H1 (cell line): ENCODE measurements around the gene MEX3D. TPM values are rescaled to one million over a fixed set of nuclear protein-coding genes. Genes with fewer than 3 reads are reported as not detected.
A peak's percentile ranks its signal among the peaks of the same experiment; 100 is the strongest.

Source experiments
- CTCF ChIA-PET: fragments of 300-600 bp; sonication (Branson Sonifier 250); formaldehyde crosslinking; loops from one replicate; lab custom pipeline; 2021; ENCODE audit not compliant: partially characterized antibody; lab: Charles Lee
- POLR2A ChIA-PET: fragments of 300-600 bp; sonication (Branson Sonifier 250); formaldehyde crosslinking; loops from one replicate; lab custom pipeline; 2021; ENCODE audit warnings: inconsistent platforms; ENCODE audit not compliant: partially characterized antibody; lab: Charles Lee
- DNase-seq, 2 experiments: peaks; one replicate each; pipeline versions ENCODE4 v3.0.0 to v3.0.0-alpha.2; 2010 to 2022; ENCODE audit warnings: low spot score in 2 of 2, low read depth in 1 of 2, mixed read lengths in 1 of 2
- FAIRE-seq: peaks from 2 replicates; lab custom pipeline; 2011; peaks lifted over from hg19 to GRCh38; lab: Jason Lieb, UNC
- H2AFZ ChIP-seq: 2 replicates; pipeline ENCODE4 v1.8.1; 2012; ENCODE audit warnings: low read length, inconsistent platforms
- H2AK5ac ChIP-seq: 2 replicates; pipeline ENCODE4 v1.6.1; 2013; ENCODE audit warnings: low read depth, low read length
- H2BK120ac ChIP-seq: replicated peaks from 2 replicates; pipeline ENCODE3; 2013; ENCODE audit warnings: low read depth, low read length, inconsistent platforms
- H2BK12ac ChIP-seq: 2 replicates; pipeline ENCODE4 v1.6.1; 2013; ENCODE audit warnings: low read depth, low read length
- H2BK15ac ChIP-seq: 2 replicates; pipeline ENCODE4 v1.6.1; 2013; ENCODE audit warnings: low read length
- H2BK20ac ChIP-seq: 2 replicates; pipeline ENCODE4 v1.6.1; 2013; ENCODE audit warnings: low read length
- H2BK5ac ChIP-seq: 2 replicates; pipeline ENCODE4 v1.6.1; 2013; ENCODE audit warnings: low read depth, low read length
- H3K14ac ChIP-seq: 2 replicates; pipeline ENCODE4 v1.6.1; 2013; ENCODE audit warnings: inconsistent platforms; ENCODE audit not compliant: insufficient read length
- H3K18ac ChIP-seq: 2 replicates; pipeline ENCODE4 v1.6.1; 2013; ENCODE audit warnings: low read length; ENCODE audit errors: extremely low read depth
- H3K23ac ChIP-seq: 2 replicates; pipeline ENCODE4 v1.6.1; 2013; ENCODE audit warnings: inconsistent platforms; ENCODE audit not compliant: insufficient read length
- H3K23me2 ChIP-seq: 2 replicates; pipeline ENCODE4 v1.6.1; 2013; ENCODE audit warnings: low read depth, low read length
- H3K27ac ChIP-seq: 2 replicates; pipeline ENCODE4 v1.6.1; 2011; ENCODE audit warnings: low read depth, low read length, inconsistent platforms
- H3K27me3 ChIP-seq, 4 experiments: replicated peaks in 1 of 4; 1 replicate in 1 of 4; 2 replicates in 3 of 4; pipeline versions ENCODE4 v1.6.1 to v1.8.1; 2011 to 2013; ENCODE audit warnings: low read length in 3 of 4, mild to moderate bottlenecking in 3 of 4, inconsistent platforms in 2 of 4, mixed read lengths in 2 of 4, moderate library complexity in 1 of 4; ENCODE audit not compliant: control insufficient read depth in 3 of 4, insufficient read depth in 3 of 4; ENCODE audit errors: extremely low read depth in 1 of 4
- H3K36me3 ChIP-seq, 4 experiments: 2 replicates each; pipeline versions ENCODE4 v1.6.1 to v1.8.1; 2011 to 2013; ENCODE audit warnings: mild to moderate bottlenecking in 4 of 4, low read length in 3 of 4, moderate library complexity in 2 of 4, control low read depth in 1 of 4, inconsistent platforms in 1 of 4; ENCODE audit not compliant: insufficient read depth in 4 of 4, control insufficient read depth in 2 of 4
- H3K4ac ChIP-seq: replicated peaks from 2 replicates; pipeline ENCODE3; 2013; ENCODE audit warnings: low read length, low read depth, mixed read lengths, inconsistent platforms; ENCODE audit not compliant: insufficient read length
- H3K4me1 ChIP-seq, 4 experiments: replicated peaks in 1 of 4; 1 replicate in 1 of 4; 2 replicates in 3 of 4; pipeline versions ENCODE4 v1.6.1 to v1.8.1; 2011 to 2013; ENCODE audit warnings: low read length in 3 of 4, inconsistent platforms in 2 of 4, mixed read lengths in 1 of 4; ENCODE audit not compliant: insufficient read depth in 4 of 4, control insufficient read depth in 3 of 4
- H3K4me2 ChIP-seq, 2 experiments: 2 replicates each; pipeline versions ENCODE4 v1.6.1 to v1.8.1; 2011 to 2013; ENCODE audit warnings: low read depth in 2 of 2, low read length in 2 of 2, control low read depth in 1 of 2, inconsistent platforms in 1 of 2, mild to moderate bottlenecking in 1 of 2; ENCODE audit not compliant: insufficient read depth in 1 of 2
- H3K4me3 ChIP-seq, 4 experiments: fragments of 200-600, 300-600 bp in 1 of 4; sonication (generic), shearing (Covaris generic), sonication (Bioruptor Twin) in 1 of 4; 2 replicates each; pipeline versions ENCODE4 v1.5.1 to v1.8.1; 2011 to 2016; ENCODE audit warnings: low read length in 4 of 4, low read depth in 3 of 4, control low read depth in 2 of 4, inconsistent platforms in 2 of 4, mild to moderate bottlenecking in 2 of 4, mixed read lengths in 1 of 4, moderate library complexity in 1 of 4; ENCODE audit not compliant: insufficient read depth in 2 of 4; ENCODE audit errors: extremely low read depth in 1 of 4
- H3K56ac ChIP-seq: replicated peaks from 2 replicates; pipeline ENCODE3; 2013; ENCODE audit warnings: low read depth, mild to moderate bottlenecking, mixed read lengths, low read length, inconsistent platforms; ENCODE audit not compliant: insufficient read length
- H3K79me1 ChIP-seq: 2 replicates; pipeline ENCODE4 v1.6.1; 2013; ENCODE audit warnings: low read depth, low read length, control low read depth
- H3K79me2 ChIP-seq, 2 experiments: 2 replicates each; pipeline versions ENCODE4 v1.6.1 to v1.8.1; 2012 to 2013; ENCODE audit warnings: low read length in 2 of 2, mild to moderate bottlenecking in 2 of 2, inconsistent platforms in 1 of 2; ENCODE audit not compliant: insufficient read depth in 2 of 2, control insufficient read depth in 1 of 2
- H3K9ac ChIP-seq, 4 experiments: replicated peaks in 1 of 4; 1 replicate in 1 of 4; 2 replicates in 3 of 4; pipeline versions ENCODE4 v1.6.1 to v1.8.1; 2011 to 2013; ENCODE audit warnings: low read depth in 3 of 4, low read length in 3 of 4, control low read depth in 2 of 4, mild to moderate bottlenecking in 2 of 4, moderate library complexity in 2 of 4, inconsistent platforms in 1 of 4; ENCODE audit errors: extremely low read depth in 1 of 4
- H3K9me3 ChIP-seq, 2 experiments: 2 replicates each; pipeline versions ENCODE4 v1.6.1 to v1.8.1; 2012 to 2013; ENCODE audit warnings: mild to moderate bottlenecking in 2 of 2, moderate library complexity in 2 of 2, control low read depth in 1 of 2, inconsistent platforms in 1 of 2, low read depth in 1 of 2, low read length in 1 of 2, mixed read lengths in 1 of 2; ENCODE audit not compliant: insufficient read depth in 2 of 2
- H4K20me1 ChIP-seq, 2 experiments: replicated peaks in 1 of 2; 2 replicates each; pipeline versions ENCODE3 to v1.8.1; 2011 to 2013; ENCODE audit warnings: inconsistent platforms in 2 of 2, low read length in 2 of 2, mild to moderate bottlenecking in 1 of 2; ENCODE audit not compliant: insufficient read depth in 2 of 2, control insufficient read depth in 1 of 2
- H4K5ac ChIP-seq: 2 replicates; pipeline ENCODE4 v1.6.1; 2013; ENCODE audit warnings: low read length, low read depth, mixed read lengths, inconsistent platforms; ENCODE audit not compliant: insufficient read length
- H4K8ac ChIP-seq: 2 replicates; pipeline ENCODE4 v1.8.0; 2013; ENCODE audit warnings: mild to moderate bottlenecking, moderate library complexity, low read length, inconsistent platforms; ENCODE audit not compliant: insufficient read depth; ENCODE audit errors: extremely low read depth
- H4K91ac ChIP-seq: replicated peaks from 2 replicates; pipeline ENCODE3; 2013; ENCODE audit warnings: low read length, mixed read lengths, inconsistent platforms; ENCODE audit not compliant: insufficient read length
- ATF2 ChIP-seq: IDR thresholded peaks from 2 replicates; pipeline ENCODE4 v1.6.1; 2012; ENCODE audit warnings: low read length, inconsistent platforms
- CHD1 ChIP-seq: IDR thresholded peaks from 2 replicates; pipeline ENCODE4 v1.6.1; 2012; ENCODE audit warnings: low read depth, low read length, improper control_type of control experiment
- CTCF ChIP-seq, 3 experiments: IDR thresholded peaks; 1 replicate in 2 of 3; 2 replicates in 1 of 3; pipeline versions ENCODE4 v1.5.1 to v1.6.1; 2011; ENCODE audit warnings: low read length in 3 of 3, mild to moderate bottlenecking in 3 of 3, inconsistent platforms in 2 of 3, low read depth in 1 of 3, moderate library complexity in 1 of 3; ENCODE audit not compliant: insufficient read depth in 1 of 3; ENCODE audit errors: control extremely low read depth in 1 of 3
- EP300 ChIP-seq, 2 experiments: IDR thresholded peaks; 1 replicate in 1 of 2; 2 replicates in 1 of 2; pipeline ENCODE4 v1.6.1; 2011 to 2012; ENCODE audit warnings: low read depth in 2 of 2, low read length in 2 of 2, mild to moderate bottlenecking in 2 of 2, borderline replicate concordance in 1 of 2, inconsistent platforms in 1 of 2, moderate library complexity in 1 of 2
- PHF8 ChIP-seq: fragments of 200-600 bp; sonication (generic); conservative IDR thresholded peaks from 2 replicates; pipeline ENCODE4 v1.7.1; 2012; ENCODE audit warnings: low read depth, mild to moderate bottlenecking, inconsistent platforms, low read length, moderate library complexity
- POLR2A ChIP-seq, 2 experiments: IDR thresholded peaks; 1 replicate in 1 of 2; 2 replicates in 1 of 2; pipeline ENCODE4 v1.6.1; 2011; ENCODE audit warnings: low read depth in 2 of 2, low read length in 2 of 2, mild to moderate bottlenecking in 2 of 2; ENCODE audit errors: control extremely low read depth in 1 of 2
- POU5F1 ChIP-seq: IDR thresholded peaks from 2 replicates; pipeline ENCODE4 v1.6.1; 2011; ENCODE audit warnings: low read depth, mild to moderate bottlenecking, low read length, moderate library complexity
- SP1 ChIP-seq: IDR thresholded peaks from 2 replicates; pipeline ENCODE4 v1.6.1; 2011; ENCODE audit warnings: low read depth, low read length
- WGBS, 2 experiments: shearing (Covaris generic) in 1 of 2; methylation state at CpG; one replicate each; pipeline versions ENCODE4 v1.1.6 to v1.1.7; 2013 to 2015; ENCODE audit warnings: low lambda C conversion rate in 2 of 2, mixed read lengths in 2 of 2, inconsistent platforms in 1 of 2, low coverage in 1 of 2, missing lambda C conversion rate in 1 of 2; ENCODE audit not compliant: insufficient replicate concordance in 2 of 2, insufficient coverage in 1 of 2, insufficient read length in 1 of 2; ENCODE audit errors: extremely low coverage in 1 of 2, missing lambda C conversion rate in 1 of 2; 5-methylcytosine and 5-hydroxymethylcytosine counted together
- polyA plus RNA-seq, 7 experiments: library from polyadenylated mRNA; depleted of rRNA in 3 of 7; stranded (reverse) in 5 of 7; unstranded in 2 of 7; fragments of >200 nt in 5 of 7; fragments of 200-250 nt in 2 of 7; gene quantifications; 1 replicate in 5 of 7; 2 replicates in 1 of 7; 4 replicates in 1 of 7; pipeline versions ENCODE4 v1.2.1 to v1.2.3, GENCODE V29; 2011 to 2013; ENCODE audit warnings: missing spikeins in 2 of 7, mixed read lengths in 2 of 7
- total RNA-seq: library from RNA; stranded (reverse); fragmentation: NEBNext Ultra II Directional; extraction: Animal tissue kit (Norgen Biotek cat#: 25700); gene quantifications from 2 replicates; pipeline ENCODE4 v1.2.1, GENCODE V29; 2021

Gene MEX3D
- total and polyA plus RNA-seq, 2 of the 8 experiments (the other 6 are each of a cell fraction or from before 2014, with no cell fraction given): 20.8 to 78.8 TPM

- Histone ChIP-seq H2BK5ac (no peak overlapping the region), H3K36me3 (peaks cover 5 to 40% (median 24%) of the 10 kb centered on the region in 4 experiments; a peak in 7 of 8 replicates), H3K56ac (no peak overlapping the region), H3K79me1 (peaks cover 25% of the 10 kb centered on the region), H3K14ac (no peak overlapping the region), H3K9me3 (no peaks in the 10 kb centered on the region), H2BK15ac (no peak overlapping the region), H2AFZ (no peak overlapping the region), H3K4ac (no peak overlapping the region), H3K9ac (no peak overlapping the region; a peak in 1 of 7 replicates), H2BK12ac (no peak overlapping the region), H3K79me2 (peaks cover 0 to 40% of the 10 kb centered on the region in 2 experiments; a peak in 2 of 4 replicates), H3K23me2 (no peaks in the 10 kb centered on the region), H4K8ac (peak overlapping the region; percentile 79; the same call in 1 of the 2 replicates), H3K4me3 (peak overlapping the region in 1 of 4 experiments; percentile 68; a peak in 1 of 8 replicates), H4K20me1 (peaks cover 0 to 16% of the 10 kb centered on the region in 2 experiments), H3K4me2 (peak overlapping the region in 1 of 2 experiments; percentile 65; a peak in 1 of 4 replicates), H3K27me3 (no peaks in the 10 kb centered on the region; a peak in 1 of 7 replicates), H3K23ac (no peak overlapping the region), H2BK20ac (no peak overlapping the region), H4K5ac (no peak overlapping the region), H4K91ac (no peak overlapping the region), H2BK120ac (no peak overlapping the region), H2AK5ac (no peak overlapping the region), H3K27ac (no peak overlapping the region), H3K18ac (no peak overlapping the region), H3K4me1 (no peaks in the 10 kb centered on the region)
- ChIA-PET CTCF (interaction anchor here (1.5 kb wide), 2 partner anchors 10 to 39 kb away, joined by 3 to 4 read pairs; no protein-coding TSS in a partner anchor), POLR2A (interaction anchor here (9.1 kb wide), 1 partner anchor 9 kb away, joined by 148 read pairs; no protein-coding TSS in a partner anchor)
- DNase-seq (no peak), FAIRE-seq (no peak)
- TF ChIP-seq EP300 (IDR thresholded peaks at IDR 0.05; ENCODE audit: borderline replicate concordance in 1 of 2, low read depth in 2 of 2, low read length in 2 of 2) (no peak), ATF2 (no peak), CTCF (IDR thresholded peaks at IDR 0.05; ENCODE audit: control extremely low read depth in 1 of 3, insufficient read depth in 1 of 3, low read depth in 1 of 3, low read length in 3 of 3) (no peak), CHD1 (no peak), SP1 (no peak), PHF8 (no peak), POU5F1 (no peak), POLR2A (IDR thresholded peaks at IDR 0.05; ENCODE audit: control extremely low read depth in 1 of 2, low read depth in 2 of 2, low read length in 2 of 2) (no peak)
- WGBS, 2 experiments: 100% methylated on average over 1 of the region's 13 CpGs; no CpG with 5 or more reads in 1 of the 2 experiments
These were observed 17.1 kb upstream of the MEX3D start for GRCh38 chr19:1585243-1585580.
